ENCODE results near the gene ADAMTSL4. TPM values are rescaled to one million over a fixed set of nuclear protein-coding genes. Genes with fewer than 3 reads are reported as not detected.
"Not testable (repeated sequence)": the region's sequence is repeated elsewhere in the genome, so short reads cannot be mapped to it uniquely, and the experiment has no call there.

ADAMTSL4 gene
- total RNA-seq, 1 experiment from 2014 or later: 2.0 TPM

- DNase-seq (ENCODE audit: low read depth): no peak
Observed at GRCh38 chr1:150567341-150567716, 18.1 kb downstream of the ADAMTSL4 start.

GRCh38 chr1:150567717-150568593 lies 18.7 kb downstream of the ADAMTSL4 start:
- peak; percentile 98 for DNase-seq (ENCODE audit: low read depth)

- DNase-seq (ENCODE audit: low read depth): no peak
Observed at GRCh38 chr1:150568594-150568966, 19.4 kb downstream of the ADAMTSL4 start.

- DNase-seq (ENCODE audit: low read depth): peak; percentile 59
Observed at GRCh38 chr1:150572918-150573647, 23.9 kb downstream of the ADAMTSL4 start.

GRCh38 chr1:150573648-150574071 lies 24.5 kb downstream of the ADAMTSL4 start:
- DNase-seq (ENCODE audit: low read depth): not testable (repeated sequence)

- peak; percentile 48 for DNase-seq (ENCODE audit: low read depth)
Observed at GRCh38 chr1:150574260-150575071, 25.3 kb downstream of the ADAMTSL4 start.

GRCh38 chr1:150575072-150575489 lies 25.9 kb downstream of the ADAMTSL4 start:
- no peak for DNase-seq (ENCODE audit: low read depth)

GRCh38 chr1:150575518-150576366 lies 26.5 kb downstream of the ADAMTSL4 start:
- no peak for DNase-seq (ENCODE audit: low read depth)

GRCh38 chr1:150576367-150576711 lies 27.1 kb downstream of the ADAMTSL4 start:
- DNase-seq (ENCODE audit: low read depth): no peak

GRCh38 chr1:150576794-150577556 lies 27.8 kb downstream of the ADAMTSL4 start:
- peak; percentile 43 for DNase-seq (ENCODE audit: low read depth)

- DNase-seq (ENCODE audit: low read depth): peak; percentile 46
Observed at GRCh38 chr1:150577557-150578271, 28.5 kb downstream of the ADAMTSL4 start.

GRCh38 chr1:150578272-150579109 lies 29.3 kb downstream of the ADAMTSL4 start:
- DNase-seq (ENCODE audit: low read depth): peak; percentile 89

GRCh38 chr1:150579110-150579944 lies 30.1 kb downstream of the ADAMTSL4 start, which contains the start of gene MCL1:
Gene MCL1 (minus strand): TSS chr1:150579610. CDS start chr1:150579530, 80 bp downstream.
- peak; percentile 96 for DNase-seq (ENCODE audit: low read depth)

- no peak for DNase-seq (ENCODE audit: low read depth)
Observed at GRCh38 chr1:150579945-150580642, 30.9 kb downstream of the ADAMTSL4 start.

- DNase-seq (ENCODE audit: low read depth): not testable (repeated sequence)
Observed at GRCh38 chr1:150580966-150581365, 31.8 kb downstream of the ADAMTSL4 start.

- DNase-seq (ENCODE audit: low read depth): not testable (repeated sequence)
Observed at GRCh38 chr1:150581437-150581836, 32.2 kb downstream of the ADAMTSL4 start.

- not testable (repeated sequence) for DNase-seq (ENCODE audit: low read depth)
Observed at GRCh38 chr1:150581962-150582361, 32.8 kb downstream of the ADAMTSL4 start.
